IPS-11a (cell line): ENCODE data around the gene ADAM11.

Source experiments
- H3K4me3 ChIP-seq: one replicate; pipeline ENCODE4 v1.5.1; 2013; ENCODE audit warnings: low read depth, low read length, control low read depth

ADAM11 gene

GRCh38 chr17:44757045-44757917 lies 1.5 kb upstream of the ADAM11 start:
- no peak overlapping the region for H3K4me3 ChIP-seq

GRCh38 chr17:44757918-44758413 lies 822 bp upstream of the ADAM11 start:
- no peak overlapping the region for H3K4me3 ChIP-seq

GRCh38 chr17:44759086-44759915 lies 513 bp downstream of the ADAM11 start:
- peak overlapping the region; percentile 13 for H3K4me3 ChIP-seq

DNA sequence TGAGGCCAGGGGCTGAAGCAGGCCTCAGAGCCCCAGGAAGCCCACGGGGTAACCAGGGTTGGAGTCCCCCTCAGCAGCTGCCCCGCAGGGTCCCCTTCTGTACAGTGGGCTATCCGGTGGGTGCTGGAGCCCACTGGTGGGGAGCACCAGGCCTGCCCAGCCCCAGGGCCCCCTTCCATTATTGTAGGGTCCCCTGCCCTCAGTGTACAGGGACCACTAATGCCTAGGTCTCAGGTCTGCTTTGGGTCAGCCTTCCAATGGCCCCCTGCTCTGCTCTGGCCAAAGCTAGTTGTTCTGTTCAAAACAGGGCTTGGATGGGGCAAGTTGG lies 1.1 kb downstream of the ADAM11 start:
- H3K4me3 ChIP-seq, result no peak overlapping the region

GRCh38 chr17:44760474-44761308 lies 1.9 kb downstream of the ADAM11 start:
- H3K4me3 ChIP-seq, result no peak overlapping the region

DNA sequence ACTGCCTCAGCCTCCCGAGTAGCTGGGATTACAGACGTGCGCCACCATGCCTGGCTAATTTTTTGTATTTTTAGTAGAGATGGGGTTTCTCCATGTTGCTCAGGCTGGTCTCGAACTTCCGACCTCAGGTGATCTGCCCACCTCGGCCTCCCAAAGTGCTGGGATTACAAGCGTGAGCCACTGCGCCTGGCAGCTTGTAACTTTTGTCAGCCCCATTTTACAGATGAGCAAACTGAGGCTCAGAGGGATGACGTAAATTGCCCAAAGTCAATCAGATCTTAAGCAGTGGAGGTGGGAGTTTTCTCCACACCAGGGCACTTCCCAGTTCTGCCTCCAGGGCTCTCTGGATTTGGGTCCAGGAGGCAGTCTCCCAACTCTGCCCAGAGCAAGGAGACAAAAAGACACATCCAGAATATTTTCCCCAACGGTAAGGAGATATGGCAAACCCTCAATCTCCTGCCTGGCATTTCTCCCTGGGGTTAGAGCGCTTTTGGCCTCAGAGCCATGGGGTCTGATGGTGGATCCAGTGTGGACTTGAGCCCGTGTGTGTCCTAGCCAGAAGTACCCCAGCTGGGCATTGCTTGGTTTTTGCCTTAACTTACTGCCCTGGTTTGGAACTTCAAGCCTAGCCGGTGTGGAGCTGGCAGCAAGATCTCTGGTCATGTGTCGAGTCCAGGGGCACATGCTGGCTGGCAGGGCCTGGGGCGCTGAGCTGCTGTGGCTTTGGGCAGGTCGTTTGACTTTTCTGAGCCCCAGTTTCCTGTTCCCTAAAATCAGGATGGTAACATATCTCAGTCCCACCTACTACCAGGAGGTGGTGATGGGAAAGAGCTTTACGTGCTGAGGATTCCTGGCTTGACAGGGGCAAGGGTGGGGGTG lies 3.4 kb downstream of the ADAM11 start:
- H3K4me3 ChIP-seq, result no peak overlapping the region

GRCh38 chr17:44763170-44763569 lies 4.4 kb downstream of the ADAM11 start:
- no peak overlapping the region for H3K4me3 ChIP-seq

- H3K4me3 ChIP-seq, result no peak overlapping the region
These were observed 7.2 kb downstream of the ADAM11 start for GRCh38 chr17:44765965-44766364.

DNA sequence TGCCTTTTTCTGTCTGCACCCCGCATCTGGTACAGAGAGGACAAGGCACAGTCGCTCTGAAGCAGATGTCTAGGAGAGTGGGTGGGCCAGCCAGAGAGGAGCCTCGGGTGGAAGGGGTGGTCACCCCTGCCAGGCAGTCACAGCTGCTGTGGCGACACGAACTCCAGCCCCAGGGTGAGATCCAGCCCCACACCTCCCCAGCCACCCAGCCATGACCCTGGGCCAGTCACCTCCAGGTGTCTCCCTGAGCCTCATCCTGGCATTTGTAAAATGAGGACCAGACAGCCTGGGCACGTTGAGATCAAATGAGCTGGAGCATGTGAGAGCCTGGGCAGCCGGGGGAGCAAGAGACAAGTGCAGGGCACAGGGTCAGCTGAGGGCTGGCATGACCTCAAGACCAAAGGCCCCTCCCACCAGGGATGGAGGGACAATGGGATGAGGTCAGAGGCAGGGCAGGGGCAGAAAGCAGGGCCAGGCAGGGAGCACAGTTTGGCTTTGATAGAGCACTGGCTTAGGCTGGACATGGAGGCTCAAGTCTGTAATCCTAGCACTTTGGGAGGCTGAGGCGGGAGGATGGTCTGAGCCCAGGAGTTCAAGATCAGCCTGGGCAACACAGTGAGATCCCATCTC lies 7.7 kb downstream of the ADAM11 start:
- no peak overlapping the region for H3K4me3 ChIP-seq

GRCh38 chr17:44767493-44767892 lies 8.7 kb downstream of the ADAM11 start:
- no peak overlapping the region for H3K4me3 ChIP-seq

DNA sequence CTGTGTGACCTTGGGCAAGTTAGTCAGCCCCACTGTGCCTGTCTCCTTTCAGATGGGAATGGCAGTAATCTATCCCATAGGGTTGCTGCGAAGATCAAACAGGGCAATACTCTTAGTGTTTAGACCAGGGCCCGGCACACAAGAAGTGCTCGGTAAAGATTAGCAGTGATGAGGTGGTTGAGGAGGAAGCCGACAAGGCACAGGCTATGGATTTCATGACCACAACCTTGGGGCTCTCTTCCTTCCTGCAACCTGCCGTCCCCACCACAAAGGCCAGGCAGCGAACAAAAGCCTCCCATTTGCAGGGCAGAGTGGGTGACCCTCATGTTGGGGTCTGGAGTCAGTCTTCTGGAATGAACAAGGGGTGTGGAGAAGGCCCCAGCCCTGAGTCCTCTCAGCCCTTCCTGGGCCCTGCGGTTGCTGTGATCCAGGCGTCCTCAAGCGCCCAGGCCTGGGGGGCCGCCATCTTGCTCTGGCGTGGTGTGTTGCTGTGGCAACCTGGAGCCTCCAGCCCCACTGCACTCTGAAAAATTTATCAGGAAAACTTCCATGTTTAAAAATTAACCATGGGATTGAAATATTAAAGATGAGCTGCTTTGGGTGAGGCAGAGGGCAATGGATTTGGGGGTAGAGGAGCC lies 9.8 kb downstream of the ADAM11 start:
- no peak overlapping the region for H3K4me3 ChIP-seq

- H3K4me3 ChIP-seq, result no peak overlapping the region
These were observed 10.4 kb downstream of the ADAM11 start for GRCh38 chr17:44769230-44769629.

DNA sequence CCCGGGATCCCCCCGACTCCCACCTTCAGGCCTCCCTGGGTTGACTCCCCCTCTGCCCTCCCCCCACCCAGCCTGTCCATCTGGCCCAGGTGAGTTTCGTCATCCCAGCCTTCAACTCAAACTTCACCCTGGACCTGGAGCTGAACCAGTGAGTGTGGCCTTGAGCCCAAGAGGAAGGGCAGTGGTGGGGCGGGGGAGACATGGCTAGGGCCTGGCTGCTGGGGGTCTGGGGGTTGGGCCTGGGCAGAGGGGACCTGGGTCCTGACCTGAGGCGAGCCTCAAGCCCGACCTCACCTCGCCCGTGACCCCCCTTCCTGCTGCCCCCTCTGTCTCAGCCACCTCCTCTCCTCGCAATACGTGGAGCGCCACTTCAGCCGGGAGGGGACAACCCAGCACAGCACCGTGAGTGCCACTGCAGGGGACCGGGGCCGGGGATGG lies 10.9 kb downstream of the ADAM11 start:
- no peak overlapping the region for H3K4me3 ChIP-seq

DNA sequence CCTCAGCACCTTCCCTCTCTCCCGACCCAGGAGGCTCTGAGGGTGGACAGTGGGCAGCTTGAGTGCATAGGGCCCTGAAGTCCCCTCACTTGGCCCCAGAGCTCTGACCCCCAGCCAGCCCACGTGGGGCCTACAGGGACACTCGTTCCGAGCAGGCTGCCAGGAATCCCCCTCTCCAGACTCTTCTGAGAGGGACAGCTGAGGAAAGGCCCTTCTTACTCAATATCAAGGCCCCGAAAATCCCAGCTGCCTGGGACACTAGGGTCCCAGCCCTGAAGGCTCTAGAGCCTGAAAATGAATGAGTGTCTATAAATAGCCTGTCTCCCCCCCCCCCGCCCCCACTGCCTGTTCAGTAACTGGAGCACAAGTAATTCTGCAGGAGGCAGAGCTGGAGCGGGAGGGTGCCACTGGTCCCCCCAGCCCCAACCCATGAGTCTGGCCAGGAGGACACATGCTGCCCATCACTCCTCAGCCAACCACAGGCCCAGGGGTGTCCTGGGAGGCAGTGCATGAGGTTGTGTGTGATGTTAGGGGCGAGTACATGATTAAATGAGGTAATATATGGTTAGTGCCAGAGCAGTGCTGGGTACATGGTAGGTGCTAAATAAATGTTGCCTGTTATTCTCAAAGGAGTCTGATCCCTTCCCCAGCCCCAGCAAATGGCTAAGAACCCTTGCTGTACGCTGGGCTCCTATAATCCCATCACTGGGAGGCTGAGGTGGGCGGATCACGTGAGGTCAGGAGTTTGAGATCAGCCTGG lies 11.6 kb downstream of the ADAM11 start:
- H3K4me3 ChIP-seq, result no peak overlapping the region

DNA sequence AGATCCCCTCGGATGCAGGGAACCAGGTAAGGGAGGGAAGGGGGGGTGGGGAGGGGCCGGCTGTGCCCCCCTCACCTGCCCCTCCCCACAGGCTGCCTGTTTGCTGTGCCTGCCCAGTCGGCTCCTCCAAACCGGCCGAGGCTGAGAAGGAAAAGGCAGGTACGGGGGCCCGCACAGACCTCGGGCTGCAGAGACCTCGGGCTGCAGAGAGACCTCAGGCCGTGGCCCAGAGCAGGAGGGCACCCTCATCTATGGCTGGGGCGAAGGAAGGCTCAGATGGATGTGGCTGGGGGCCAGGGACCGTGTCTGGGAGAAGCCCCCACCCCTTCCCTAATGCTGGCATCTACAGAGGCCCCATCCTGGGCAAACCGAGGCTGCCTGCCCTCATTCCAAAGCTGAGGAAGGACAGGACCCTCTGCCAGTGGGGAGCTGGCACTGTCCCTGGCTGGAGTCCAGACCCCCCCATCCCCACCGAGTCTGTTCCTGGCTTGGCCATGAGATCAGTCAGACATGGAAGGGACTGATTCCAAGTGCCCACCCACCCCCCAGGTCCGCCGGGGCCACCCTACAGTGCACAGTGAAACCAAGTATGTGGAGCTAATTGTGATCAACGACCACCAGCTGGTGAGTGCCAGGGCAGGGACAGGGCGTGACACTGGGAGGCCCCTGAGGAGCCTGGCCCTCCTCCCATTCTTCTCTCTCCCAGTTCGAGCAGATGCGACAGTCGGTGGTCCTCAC lies 13.7 kb downstream of the ADAM11 start:
- no peak overlapping the region for H3K4me3 ChIP-seq

DNA sequence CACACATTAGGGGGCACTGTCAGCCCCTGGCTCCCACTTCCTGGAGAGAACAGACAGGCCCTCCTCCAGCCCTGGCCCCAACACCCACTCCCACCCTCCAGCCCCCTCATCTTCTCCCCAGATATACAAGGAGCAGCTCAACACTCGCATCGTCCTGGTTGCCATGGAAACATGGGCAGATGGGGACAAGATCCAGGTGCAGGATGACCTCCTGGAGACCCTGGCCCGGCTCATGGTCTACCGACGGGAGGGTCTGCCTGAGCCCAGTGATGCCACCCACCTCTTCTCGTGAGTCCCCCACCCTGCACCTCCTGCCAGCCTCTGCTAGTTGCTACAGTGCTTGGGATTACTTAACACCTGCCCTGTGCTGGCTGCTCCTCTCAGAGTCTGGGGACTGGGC lies 14.4 kb downstream of the ADAM11 start:
- no peak overlapping the region for H3K4me3 ChIP-seq

GRCh38 chr17:44774271-44775135 lies 15.7 kb downstream of the ADAM11 start:
- H3K4me3 ChIP-seq, result peak overlapping the region; percentile 59
